ENCODE results near the gene WNK2.

WNK2 gene

DNA sequence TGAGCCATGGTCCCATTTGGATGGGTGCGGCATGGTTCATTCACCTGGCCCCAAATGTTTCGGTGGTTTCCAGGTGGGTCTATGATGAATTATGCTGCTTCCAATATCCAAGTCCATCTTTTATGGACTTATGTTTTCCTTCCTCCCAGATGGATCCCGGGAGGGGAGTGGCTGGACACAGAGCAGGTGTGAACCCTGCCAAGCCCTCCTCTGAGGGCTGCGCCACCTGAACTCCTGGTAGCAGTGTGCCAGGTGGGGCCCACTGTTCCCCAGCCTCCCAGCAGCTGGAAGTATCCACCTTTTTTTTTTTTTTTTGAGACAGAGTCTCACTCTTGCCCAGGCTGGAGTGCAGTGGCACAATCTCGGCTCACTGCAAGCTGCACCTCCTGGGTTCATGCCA lies 42.9 kb downstream of the WNK2 start:
- Histone ChIP-seq H3K9ac (ENCODE audit: low read length) (no peak overlapping the region), H3K79me2 (ENCODE audit: insufficient read depth, low read length) (no peaks in the 10 kb centered on the region), H3K27ac (ENCODE audit: low read depth, low read length) (no peak overlapping the region), H3K9me3 (ENCODE audit: insufficient read depth, low read length) (no peaks in the 10 kb centered on the region), H3F3A (ENCODE audit: insufficient read depth) (no peaks in the 10 kb centered on the region), H3K4me2 (ENCODE audit: low read depth, low read length, poor library complexity, severe bottlenecking) (no peak overlapping the region), H4K20me1 (ENCODE audit: low read depth, low read length) (no peaks in the 10 kb centered on the region), H2AFZ (ENCODE audit: low read depth, low read length, severe bottlenecking) (no peak overlapping the region), H3K9me2 (replicated peaks; ENCODE audit: insufficient read depth, low read length) (no peaks in the 10 kb centered on the region), H3K4me3 (ENCODE audit: insufficient read depth, low read length, poor library complexity, severe bottlenecking) (no peak overlapping the region), H3K27me3 (ENCODE audit: low read length) (no peaks in the 10 kb centered on the region), H3K36me3 (ENCODE audit: low read length) (no peaks in the 10 kb centered on the region)
- TF ChIP-seq EZH2phosphoT487 (conservative IDR thresholded peaks at IDR 0.05; ENCODE audit: low read length), result no peak

DNA sequence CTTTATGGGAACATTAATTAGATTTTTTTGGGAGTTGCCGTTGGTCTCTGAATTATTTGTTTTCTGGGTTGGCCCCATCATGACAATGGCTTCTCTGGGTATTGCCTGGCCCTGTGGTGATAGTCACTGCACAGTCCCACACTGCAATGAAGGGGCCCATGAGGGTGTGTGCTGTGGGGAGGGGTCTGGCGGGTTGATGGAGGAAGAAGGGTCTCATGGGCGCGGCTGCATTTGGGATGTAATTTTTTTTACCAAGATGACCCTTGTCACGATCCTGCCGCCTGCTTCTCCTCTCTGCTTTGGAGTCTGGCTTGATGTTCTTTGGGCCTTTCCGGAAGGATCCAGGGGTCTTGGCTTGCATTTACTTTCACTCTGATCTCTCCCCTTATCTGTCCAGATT lies 44.1 kb downstream of the WNK2 start:
- Histone ChIP-seq H3K27me3 (ENCODE audit: low read length) (no peaks in the 10 kb centered on the region), H3K27ac (ENCODE audit: low read depth, low read length) (no peak overlapping the region), H3K79me2 (ENCODE audit: insufficient read depth, low read length) (no peaks in the 10 kb centered on the region), H2AFZ (ENCODE audit: low read depth, low read length, severe bottlenecking) (no peak overlapping the region), H3K36me3 (ENCODE audit: low read length) (no peaks in the 10 kb centered on the region), H4K20me1 (ENCODE audit: low read depth, low read length) (no peaks in the 10 kb centered on the region), H3K4me3 (ENCODE audit: insufficient read depth, low read length, poor library complexity, severe bottlenecking) (no peak overlapping the region), H3F3A (ENCODE audit: insufficient read depth) (no peaks in the 10 kb centered on the region), H3K9me2 (replicated peaks; ENCODE audit: insufficient read depth, low read length) (no peaks in the 10 kb centered on the region), H3K4me2 (ENCODE audit: low read depth, low read length, poor library complexity, severe bottlenecking) (no peak overlapping the region), H3K9me3 (ENCODE audit: insufficient read depth, low read length) (no peaks in the 10 kb centered on the region), H3K9ac (ENCODE audit: low read length) (no peak overlapping the region)
- TF ChIP-seq CTCF (IDR thresholded peaks at IDR 0.05; ENCODE audit: insufficient read depth, low read length, poor library complexity, severe bottlenecking), result no peak
- TF ChIP-seq EZH2phosphoT487 (conservative IDR thresholded peaks at IDR 0.05; ENCODE audit: low read length), result no peak

DNA sequence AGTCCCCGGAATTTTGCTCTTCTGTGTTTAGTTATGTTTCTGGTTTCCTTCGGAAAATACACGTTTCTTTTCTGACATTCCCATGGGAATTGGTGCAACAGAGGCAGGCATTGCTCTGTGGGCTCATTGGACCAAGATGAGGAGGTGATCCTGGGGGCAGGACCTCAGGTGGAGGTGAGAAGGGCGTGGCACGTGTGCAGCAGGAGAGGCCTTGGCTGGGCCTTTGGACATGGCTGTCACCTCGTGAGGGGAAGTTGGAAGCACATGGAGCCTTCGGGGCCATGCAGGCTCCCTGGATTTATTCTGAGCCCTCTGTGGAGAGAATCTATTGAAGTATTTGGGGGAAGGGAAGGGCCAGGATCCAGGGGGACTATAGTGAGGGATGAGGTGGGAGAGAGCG lies 44.5 kb downstream of the WNK2 start:
- Histone ChIP-seq H3K4me2 (ENCODE audit: low read depth, low read length, poor library complexity, severe bottlenecking) (no peak overlapping the region), H3F3A (ENCODE audit: insufficient read depth) (no peaks in the 10 kb centered on the region), H4K20me1 (ENCODE audit: low read depth, low read length) (no peaks in the 10 kb centered on the region), H3K36me3 (ENCODE audit: low read length) (no peaks in the 10 kb centered on the region), H2AFZ (ENCODE audit: low read depth, low read length, severe bottlenecking) (no peak overlapping the region), H3K4me3 (ENCODE audit: insufficient read depth, low read length, poor library complexity, severe bottlenecking) (no peak overlapping the region), H3K9ac (ENCODE audit: low read length) (no peak overlapping the region), H3K79me2 (ENCODE audit: insufficient read depth, low read length) (no peaks in the 10 kb centered on the region), H3K27ac (ENCODE audit: low read depth, low read length) (no peak overlapping the region), H3K27me3 (ENCODE audit: low read length) (no peaks in the 10 kb centered on the region), H3K9me3 (ENCODE audit: insufficient read depth, low read length) (no peaks in the 10 kb centered on the region), H3K9me2 (replicated peaks; ENCODE audit: insufficient read depth, low read length) (no peaks in the 10 kb centered on the region)
- TF ChIP-seq CTCF (IDR thresholded peaks at IDR 0.05; ENCODE audit: insufficient read depth, low read length, poor library complexity, severe bottlenecking), result no peak
- TF ChIP-seq EZH2phosphoT487 (conservative IDR thresholded peaks at IDR 0.05; ENCODE audit: low read length), result no peak

DNA sequence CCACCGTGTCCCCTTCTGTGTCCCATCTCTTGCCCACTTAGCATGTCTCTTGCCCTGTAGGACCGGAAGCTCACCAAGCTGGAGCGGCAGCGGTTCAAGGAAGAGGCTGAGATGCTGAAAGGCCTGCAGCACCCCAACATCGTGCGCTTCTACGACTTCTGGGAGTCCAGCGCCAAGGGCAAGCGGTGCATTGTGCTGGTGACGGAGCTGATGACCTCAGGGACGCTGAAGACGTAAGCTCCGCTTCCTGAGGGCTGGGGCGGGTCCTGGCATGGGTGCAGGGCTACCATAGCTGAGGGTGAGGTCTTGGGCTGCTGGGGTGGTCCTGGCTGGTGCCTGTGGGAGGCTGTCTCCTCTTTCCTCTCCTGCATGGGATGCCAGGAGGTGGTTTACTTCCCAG lies 45.7 kb downstream of the WNK2 start:
- Histone ChIP-seq H3F3A (ENCODE audit: insufficient read depth) (no peaks in the 10 kb centered on the region), H3K79me2 (ENCODE audit: insufficient read depth, low read length) (no peaks in the 10 kb centered on the region), H3K27ac (ENCODE audit: low read depth, low read length) (no peak overlapping the region), H3K4me2 (ENCODE audit: low read depth, low read length, poor library complexity, severe bottlenecking) (no peak overlapping the region), H4K20me1 (ENCODE audit: low read depth, low read length) (no peaks in the 10 kb centered on the region), H3K4me3 (ENCODE audit: insufficient read depth, low read length, poor library complexity, severe bottlenecking) (no peak overlapping the region), H3K9me2 (replicated peaks; ENCODE audit: insufficient read depth, low read length) (no peaks in the 10 kb centered on the region), H3K9me3 (ENCODE audit: insufficient read depth, low read length) (no peaks in the 10 kb centered on the region), H2AFZ (ENCODE audit: low read depth, low read length, severe bottlenecking) (no peak overlapping the region), H3K27me3 (ENCODE audit: low read length) (no peaks in the 10 kb centered on the region), H3K36me3 (ENCODE audit: low read length) (no peaks in the 10 kb centered on the region), H3K9ac (ENCODE audit: low read length) (no peak overlapping the region)
- no peak for TF ChIP-seq CTCF (IDR thresholded peaks at IDR 0.05; ENCODE audit: insufficient read depth, low read length, poor library complexity, severe bottlenecking)
- TF ChIP-seq EZH2phosphoT487 (conservative IDR thresholded peaks at IDR 0.05; ENCODE audit: low read length), result no peak
